GM12801 (cell line): ENCODE data around the gene FCRLA.

Source experiments
- TF ChIP-seq, protein P1 (sequence below): IDR thresholded peaks from one replicate; pipeline ENCODE4 v1.5.1; 2011; ENCODE audit warnings: control low read depth; ENCODE audit not compliant: insufficient read length; ENCODE audit errors: extremely low read depth

The FCRLA gene

DNA sequence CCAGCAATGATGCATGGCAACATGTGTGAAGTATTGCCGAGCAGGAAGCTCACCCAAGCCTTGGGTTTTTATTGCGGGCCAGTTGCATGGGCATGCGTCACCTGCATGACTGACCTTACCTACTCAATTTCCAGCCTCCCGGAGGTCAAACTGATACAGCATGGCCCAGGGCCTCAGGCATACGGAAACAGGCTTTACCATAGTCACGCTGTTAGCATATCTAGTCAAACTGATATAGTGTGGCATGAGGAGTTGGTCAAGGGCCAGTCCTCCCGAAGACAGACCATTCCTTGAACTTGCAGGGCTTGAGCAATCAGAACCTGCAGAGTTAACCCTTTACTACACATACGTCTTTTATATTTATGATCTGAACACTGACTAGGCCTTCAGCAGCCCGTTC, 36.2 kb downstream of the FCRLA start:
- TF ChIP-seq, protein P1, sequence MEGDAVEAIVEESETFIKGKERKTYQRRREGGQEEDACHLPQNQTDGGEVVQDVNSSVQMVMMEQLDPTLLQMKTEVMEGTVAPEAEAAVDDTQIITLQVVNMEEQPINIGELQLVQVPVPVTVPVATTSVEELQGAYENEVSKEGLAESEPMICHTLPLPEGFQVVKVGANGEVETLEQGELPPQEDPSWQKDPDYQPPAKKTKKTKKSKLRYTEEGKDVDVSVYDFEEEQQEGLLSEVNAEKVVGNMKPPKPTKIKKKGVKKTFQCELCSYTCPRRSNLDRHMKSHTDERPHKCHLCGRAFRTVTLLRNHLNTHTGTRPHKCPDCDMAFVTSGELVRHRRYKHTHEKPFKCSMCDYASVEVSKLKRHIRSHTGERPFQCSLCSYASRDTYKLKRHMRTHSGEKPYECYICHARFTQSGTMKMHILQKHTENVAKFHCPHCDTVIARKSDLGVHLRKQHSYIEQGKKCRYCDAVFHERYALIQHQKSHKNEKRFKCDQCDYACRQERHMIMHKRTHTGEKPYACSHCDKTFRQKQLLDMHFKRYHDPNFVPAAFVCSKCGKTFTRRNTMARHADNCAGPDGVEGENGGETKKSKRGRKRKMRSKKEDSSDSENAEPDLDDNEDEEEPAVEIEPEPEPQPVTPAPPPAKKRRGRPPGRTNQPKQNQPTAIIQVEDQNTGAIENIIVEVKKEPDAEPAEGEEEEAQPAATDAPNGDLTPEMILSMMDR: no peak

- TF ChIP-seq, protein P1: no peak
Measured at GRCh38 chr1:161747801-161748200, 40.8 kb downstream of the FCRLA start.

- TF ChIP-seq, protein P1: no peak
Measured at GRCh38 chr1:161749509-161750407, 42.7 kb downstream of the FCRLA start, which contains the start of gene DUSP12. TSS of gene DUSP12 (plus strand) at chr1:161749786. CDS start at chr1:161749802, 16 bp downstream.

GRCh38 chr1:161763522-161764098, 56.6 kb downstream of the FCRLA start:
- TF ChIP-seq, protein P1: peak; percentile 64
